SH-SY5Y (cell line): Measurements from ENCODE around the gene SHQ1.

ENCODE experiments used
- GATA2 ChIP-seq: IDR thresholded peaks from 2 replicates; pipeline ENCODE4 v1.6.1; 2011; ENCODE audit warnings: mild to moderate bottlenecking, low read depth, low read length
- GATA3 ChIP-seq: IDR thresholded peaks from 2 replicates; pipeline ENCODE4 v1.6.1; 2011; ENCODE audit warnings: low read depth, mild to moderate bottlenecking, low read length, moderate library complexity

- no peak for TF ChIP-seq GATA2
- TF ChIP-seq GATA3 = no peak
Measured at GRCh38 chr3:72839057-72839456, 9.2 kb downstream of the SHQ1 start.
